Lower leg skin (tissue), 4 donors: ENCODE data around the gene CTLA4. TPM values are rescaled to one million over a fixed set of nuclear protein-coding genes. Genes with fewer than 3 reads are reported as not detected.

Source experiments
- DNase-seq, 2 donors: peaks; one replicate each; pipeline ENCODE4 v3.0.0-alpha.2; 2019; ENCODE audit warnings: low spot score in 2 of 2
- H3K4me3 ChIP-seq: fragments of 200-600 bp; sonication (generic); 2 replicates; pipeline ENCODE4 v1.5.1; 2017; ENCODE audit warnings: mild to moderate bottlenecking, low read depth; ENCODE audit not compliant: poor library complexity, severe bottlenecking
- POLR2A ChIP-seq, 2 donors: fragments of 450-650 bp; IDR thresholded peaks; one replicate each; pipeline ENCODE4 v1.6.1; 2016 to 2017; ENCODE audit warnings: antibody characterized with exemption in 2 of 2, mild to moderate bottlenecking in 1 of 2, moderate library complexity in 1 of 2
- WGBS, 2 donors: methylation state at CpG; one replicate each; pipeline ENCODE4 v1.1.5; 2018; 5-methylcytosine and 5-hydroxymethylcytosine counted together
- intact Hi-C: fragments of 100-400 bp; cut with DNase I; formaldehyde crosslinking; loops from one replicate; pipeline ENCODE4 v1.15.0; 2023; ENCODE audit warnings: low total_unique reads
- total RNA-seq, 4 donors: library from RNA; depleted of rRNA; stranded (reverse); fragments of >200 nt; gene quantifications; one replicate each; pipeline ENCODE4 v1.1.0, GENCODE V29; 2016
- TF ChIP-seq, protein P1 (sequence below), 3 donors: fragments of 450-650 bp; IDR thresholded peaks; one replicate each; pipeline ENCODE4 v1.5.1; 2016; ENCODE audit warnings: antibody characterized with exemption in 3 of 3, mild to moderate bottlenecking in 3 of 3, moderate library complexity in 2 of 3

CTLA4 gene
- total RNA-seq, 4 donors from 2014 or later, result 0.45 TPM; not detected in 3

DNA sequence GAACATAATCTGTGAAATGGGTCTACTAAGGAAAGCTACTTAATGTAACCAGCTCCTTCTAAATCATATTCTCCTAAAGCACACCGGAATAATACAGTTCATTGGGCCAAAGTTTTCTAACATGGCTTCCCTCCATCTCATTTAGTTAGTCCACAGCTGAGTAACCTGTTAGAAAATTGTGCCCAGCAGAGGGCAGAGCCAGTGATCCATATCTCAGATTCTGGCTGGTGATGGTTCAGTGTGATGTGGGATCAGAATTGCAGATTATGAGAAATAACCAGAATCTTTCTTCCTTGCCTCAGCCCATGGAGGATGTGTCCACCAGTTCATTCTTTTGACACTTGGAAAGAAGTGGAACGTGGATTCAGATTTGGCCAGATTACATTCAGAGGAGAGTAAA is 9.4 kb upstream of the CTLA4 start:
- H3K4me3 ChIP-seq, result no peak overlapping the region
- DNase-seq, result no peak
- intact Hi-C loops, result no loop called here
- WGBS, 2 donors, result 92% methylated on average over 2 of the region's 2 CpGs
- no peak for TF ChIP-seq POLR2A (IDR thresholded peaks at IDR 0.05)
- TF ChIP-seq, protein P1, sequence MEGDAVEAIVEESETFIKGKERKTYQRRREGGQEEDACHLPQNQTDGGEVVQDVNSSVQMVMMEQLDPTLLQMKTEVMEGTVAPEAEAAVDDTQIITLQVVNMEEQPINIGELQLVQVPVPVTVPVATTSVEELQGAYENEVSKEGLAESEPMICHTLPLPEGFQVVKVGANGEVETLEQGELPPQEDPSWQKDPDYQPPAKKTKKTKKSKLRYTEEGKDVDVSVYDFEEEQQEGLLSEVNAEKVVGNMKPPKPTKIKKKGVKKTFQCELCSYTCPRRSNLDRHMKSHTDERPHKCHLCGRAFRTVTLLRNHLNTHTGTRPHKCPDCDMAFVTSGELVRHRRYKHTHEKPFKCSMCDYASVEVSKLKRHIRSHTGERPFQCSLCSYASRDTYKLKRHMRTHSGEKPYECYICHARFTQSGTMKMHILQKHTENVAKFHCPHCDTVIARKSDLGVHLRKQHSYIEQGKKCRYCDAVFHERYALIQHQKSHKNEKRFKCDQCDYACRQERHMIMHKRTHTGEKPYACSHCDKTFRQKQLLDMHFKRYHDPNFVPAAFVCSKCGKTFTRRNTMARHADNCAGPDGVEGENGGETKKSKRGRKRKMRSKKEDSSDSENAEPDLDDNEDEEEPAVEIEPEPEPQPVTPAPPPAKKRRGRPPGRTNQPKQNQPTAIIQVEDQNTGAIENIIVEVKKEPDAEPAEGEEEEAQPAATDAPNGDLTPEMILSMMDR (IDR thresholded peaks at IDR 0.05), result no peak

DNA sequence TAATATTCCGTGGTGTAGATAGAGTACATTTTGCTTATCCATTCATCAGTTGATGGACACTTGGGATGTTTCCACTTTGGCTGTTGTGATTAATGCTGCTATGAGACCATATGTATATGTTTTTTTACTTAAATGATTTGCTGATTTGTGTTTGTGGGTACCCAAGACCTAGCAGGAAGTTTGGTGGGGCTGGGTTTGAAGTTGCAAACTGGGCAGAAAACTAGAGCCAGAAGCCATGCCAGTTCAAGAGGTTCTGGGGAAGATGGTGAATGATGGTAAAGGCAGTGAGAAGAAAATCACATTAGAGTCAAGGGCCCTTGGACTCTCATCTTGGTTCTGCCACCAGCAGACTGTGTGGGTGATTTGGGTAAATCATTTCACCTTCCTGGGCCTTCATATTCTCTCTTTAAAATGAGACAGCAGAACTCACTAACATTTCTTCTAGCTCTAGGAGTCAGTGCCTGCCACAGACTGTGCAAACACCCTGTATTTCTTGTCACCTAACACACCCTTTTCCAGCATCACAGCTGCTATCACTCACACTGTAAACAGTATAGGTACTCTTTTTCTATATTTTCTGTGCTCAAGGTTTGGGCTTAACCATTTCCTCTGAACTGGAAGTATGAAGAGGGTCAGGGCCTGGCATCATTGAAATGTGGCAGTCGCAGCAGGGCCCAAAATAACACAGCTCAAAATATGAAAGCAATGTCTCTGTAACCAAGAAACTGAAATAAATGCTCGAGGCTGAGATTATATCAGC is 8.4 kb upstream of the CTLA4 start:
- WGBS, 2 donors, result 67 to 82% methylated on average over 3 of the region's 3 CpGs
- no peak overlapping the region for H3K4me3 ChIP-seq
- DNase-seq, result no peak
- no peak for TF ChIP-seq POLR2A (IDR thresholded peaks at IDR 0.05)
- TF ChIP-seq, protein P1 (IDR thresholded peaks at IDR 0.05), result no peak
- intact Hi-C loops, result no loop called here

DNA sequence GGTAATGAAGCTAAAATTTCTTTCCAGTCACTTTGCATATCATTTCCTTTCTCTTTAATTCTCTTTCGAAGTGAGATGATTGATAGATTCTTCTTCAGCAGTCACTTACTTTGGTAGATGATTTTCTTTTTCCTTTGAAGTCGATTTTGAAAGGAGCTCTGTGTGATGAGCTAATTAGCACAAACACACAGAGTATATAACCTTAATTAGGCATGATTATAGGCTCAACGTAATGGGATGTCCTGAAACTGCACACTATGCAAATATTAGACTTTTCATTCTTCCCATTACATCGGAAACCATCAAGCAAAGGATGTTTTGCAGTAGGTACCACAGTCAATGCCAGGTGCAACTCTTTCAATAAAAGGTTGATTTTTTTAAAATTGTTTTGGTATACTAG is 6.4 kb upstream of the CTLA4 start:
- WGBS, 2 donors, result 42 to 63% methylated on average over 4 of the region's 4 CpGs
- intact Hi-C loops, result no loop called here
- TF ChIP-seq, protein P1 (IDR thresholded peaks at IDR 0.05), result no peak
- no peak for TF ChIP-seq POLR2A (IDR thresholded peaks at IDR 0.05)
- no peak for DNase-seq
- H3K4me3 ChIP-seq, result no peak overlapping the region

DNA sequence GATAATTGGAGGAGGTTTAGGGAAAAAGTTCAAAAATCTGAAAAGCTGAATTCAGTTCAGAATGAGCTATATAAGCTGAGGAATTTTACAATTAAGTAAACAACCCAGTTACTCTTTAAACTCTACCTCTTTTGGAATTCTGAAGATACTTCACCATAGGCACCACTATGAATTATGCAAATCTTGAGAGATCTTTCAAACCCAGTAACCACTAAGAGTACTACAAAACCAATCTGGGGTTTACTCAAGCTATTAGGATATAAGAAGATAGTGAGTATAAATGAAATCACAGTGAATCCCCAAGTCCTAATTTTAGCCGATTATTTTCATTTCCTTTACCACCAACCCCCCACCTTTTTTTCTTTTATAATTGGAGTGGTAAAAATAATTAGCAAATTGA is 6.0 kb upstream of the CTLA4 start:
- no peak for TF ChIP-seq POLR2A (IDR thresholded peaks at IDR 0.05)
- TF ChIP-seq, protein P1 (IDR thresholded peaks at IDR 0.05), result no peak
- WGBS, 2 donors, result 80% methylated on average over 1 of the region's 1 CpG
- DNase-seq, result no peak
- intact Hi-C loops, result no loop called here
- no peak overlapping the region for H3K4me3 ChIP-seq

DNA sequence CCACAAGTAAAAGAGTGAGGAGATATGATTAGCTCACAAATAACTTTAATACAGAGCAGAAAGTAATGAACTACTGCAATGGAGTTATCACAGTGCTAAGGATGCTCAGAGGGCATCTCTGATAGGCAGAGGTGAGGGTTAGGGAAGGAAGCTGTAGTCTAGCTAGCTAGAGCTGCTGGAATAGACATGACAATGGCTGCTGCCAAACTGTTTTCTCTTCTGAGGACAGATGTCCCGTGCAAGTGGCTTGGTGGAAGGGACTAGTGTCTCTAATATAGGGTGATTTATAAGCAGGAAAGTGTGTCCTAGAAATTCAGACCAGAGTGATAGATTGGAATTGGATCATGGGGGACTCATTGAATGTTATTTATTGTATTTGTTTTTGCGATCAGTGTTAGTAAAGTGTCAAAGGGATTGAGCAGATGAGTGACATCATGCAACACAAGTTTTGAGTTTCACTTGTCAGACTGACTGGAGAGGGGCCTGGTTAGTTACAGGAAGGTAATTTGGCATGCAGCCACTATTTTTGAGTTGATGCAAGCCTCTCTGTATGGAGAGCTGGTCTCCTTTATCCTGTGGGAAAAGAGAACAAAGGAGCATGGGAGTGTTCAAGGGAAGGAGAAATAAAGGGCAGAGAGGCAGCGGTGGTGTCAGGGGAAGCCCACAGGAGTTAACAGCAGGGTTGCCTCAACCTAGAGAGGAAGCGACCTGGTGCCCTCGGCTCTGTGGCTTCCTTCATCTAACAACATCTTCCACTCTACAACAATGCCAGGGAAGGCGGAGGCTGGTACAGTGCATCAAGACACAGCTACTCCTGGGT is 1.9 kb downstream of the CTLA4 start:
- H3K4me3 ChIP-seq, result no peak overlapping the region
- WGBS, 2 donors, result 65 to 82% methylated on average over 6 of the region's 6 CpGs
- intact Hi-C loops, result no loop called here
- TF ChIP-seq, protein P1 (IDR thresholded peaks at IDR 0.05), result no peak
- TF ChIP-seq POLR2A (IDR thresholded peaks at IDR 0.05), result no peak
- no peak for DNase-seq
